OCI-LY3 (cell line): ENCODE data around the gene SLC10A1.

Experiments
- H2AFZ ChIP-seq: fragments of 200-600, 300-600 bp; shearing (Covaris generic); 2 replicates; pipeline ENCODE4 v1.6.0; 2014; ENCODE audit warnings: antibody characterized with exemption, low read depth, low read length
- H3K27ac ChIP-seq: fragments of 200-600, 300-600 bp; sonication (generic); 2 replicates; pipeline ENCODE4 v1.5.1; 2014; ENCODE audit warnings: mild to moderate bottlenecking, low read length, moderate library complexity, mixed read lengths
- H3K27me3 ChIP-seq: fragments of 200-600, 300-600 bp; sonication (generic); 2 replicates; pipeline ENCODE4 v1.6.1; 2014; ENCODE audit warnings: low read depth, low read length, mixed read lengths
- H3K36me3 ChIP-seq: fragments of 200-600, 300-600 bp; sonication (generic); replicated peaks from 2 replicates; pipeline ENCODE3; 2014; ENCODE audit warnings: low read depth, low read length, mixed read lengths
- H3K4me1 ChIP-seq: fragments of 300-600, 200-600 bp; sonication (generic); 2 replicates; pipeline ENCODE4 v1.6.1; 2014; ENCODE audit warnings: low read length, mixed read lengths
- H3K4me2 ChIP-seq: fragments of 200-600, 300-600 bp; sonication (generic); 2 replicates; pipeline ENCODE4 v1.6.1; 2014; ENCODE audit warnings: low read length, mixed read lengths
- H3K4me3 ChIP-seq: fragments of 300-600, 200-600 bp; sonication (generic); 2 replicates; pipeline ENCODE4 v1.5.1; 2014; ENCODE audit warnings: antibody characterized with exemption, mild to moderate bottlenecking, low read length, moderate library complexity
- H3K79me2 ChIP-seq: fragments of 300-600, 200-600 bp; shearing (Covaris generic); 2 replicates; pipeline ENCODE4 v1.6.1; 2014; ENCODE audit warnings: mild to moderate bottlenecking, low read length, mixed read lengths
- H3K9ac ChIP-seq: fragments of 300-600, 200-600 bp; shearing (Covaris generic); 2 replicates; pipeline ENCODE4 v1.6.0; 2014; ENCODE audit warnings: mild to moderate bottlenecking, low read length, moderate library complexity
- H3K9me3 ChIP-seq: fragments of 200-600, 300-600 bp; shearing (Covaris generic); 2 replicates; pipeline ENCODE4 v1.6.1; 2014; ENCODE audit warnings: low read length, mixed read lengths; ENCODE audit not compliant: insufficient read depth
- H4K20me1 ChIP-seq: fragments of 200-600, 300-600 bp; sonication (generic); 2 replicates; pipeline ENCODE4 v1.6.1; 2016; ENCODE audit warnings: low read length, mixed read lengths; ENCODE audit not compliant: insufficient read depth
- EZH2phosphoT487 ChIP-seq: fragments of 200-600 bp; shearing (Covaris generic); IDR thresholded peaks from 2 replicates; pipeline ENCODE4 v1.6.1; 2018; ENCODE audit warnings: antibody characterized with exemption, mixed run types, low read depth
- TF ChIP-seq, protein P1 (sequence below): fragments of 200-600, 300-600 bp; sonication (generic); IDR thresholded peaks from 2 replicates; pipeline ENCODE4 v1.5.1; 2014; ENCODE audit warnings: antibody characterized with exemption, low read length, low read depth

Gene SLC10A1

DNA sequence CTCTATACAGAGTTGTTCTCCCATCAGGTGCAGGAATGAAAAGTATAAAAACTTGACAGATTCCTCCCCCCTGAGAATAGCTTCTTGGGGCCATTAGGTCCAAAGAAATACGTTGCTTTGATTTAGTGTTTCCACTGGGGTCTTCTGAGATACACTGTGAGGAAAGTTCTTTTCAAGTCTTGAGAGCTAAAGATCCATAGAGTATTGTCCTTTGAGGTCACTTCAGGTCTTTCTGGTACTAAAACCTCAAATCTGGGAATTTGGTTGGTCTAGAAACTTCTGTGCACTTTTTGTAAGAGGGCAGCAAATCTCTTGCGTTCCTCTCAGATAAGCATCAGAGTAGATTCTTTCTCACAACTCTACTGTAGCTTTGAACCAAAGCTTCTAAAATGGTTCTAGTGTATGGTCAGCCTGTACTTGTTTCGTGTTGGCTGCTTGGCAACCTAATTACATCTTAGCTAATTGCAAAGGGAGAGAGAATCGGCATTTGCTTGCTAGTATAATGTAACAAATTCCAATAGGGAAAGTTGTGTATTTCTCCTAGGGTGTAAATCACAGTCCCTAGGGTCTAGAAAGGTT lies 20.1 kb downstream of the SLC10A1 start:
- 0 out of 2 replicates have a peak, but pooled peaks cover 2% of the 10 kb centered on the region for H3K4me1 ChIP-seq
- H3K4me3 ChIP-seq: no peak overlapping the region
- H3K9me3 ChIP-seq: no peaks in the 10 kb centered on the region
- H3K27ac ChIP-seq: no peak overlapping the region
- TF ChIP-seq, protein P1, sequence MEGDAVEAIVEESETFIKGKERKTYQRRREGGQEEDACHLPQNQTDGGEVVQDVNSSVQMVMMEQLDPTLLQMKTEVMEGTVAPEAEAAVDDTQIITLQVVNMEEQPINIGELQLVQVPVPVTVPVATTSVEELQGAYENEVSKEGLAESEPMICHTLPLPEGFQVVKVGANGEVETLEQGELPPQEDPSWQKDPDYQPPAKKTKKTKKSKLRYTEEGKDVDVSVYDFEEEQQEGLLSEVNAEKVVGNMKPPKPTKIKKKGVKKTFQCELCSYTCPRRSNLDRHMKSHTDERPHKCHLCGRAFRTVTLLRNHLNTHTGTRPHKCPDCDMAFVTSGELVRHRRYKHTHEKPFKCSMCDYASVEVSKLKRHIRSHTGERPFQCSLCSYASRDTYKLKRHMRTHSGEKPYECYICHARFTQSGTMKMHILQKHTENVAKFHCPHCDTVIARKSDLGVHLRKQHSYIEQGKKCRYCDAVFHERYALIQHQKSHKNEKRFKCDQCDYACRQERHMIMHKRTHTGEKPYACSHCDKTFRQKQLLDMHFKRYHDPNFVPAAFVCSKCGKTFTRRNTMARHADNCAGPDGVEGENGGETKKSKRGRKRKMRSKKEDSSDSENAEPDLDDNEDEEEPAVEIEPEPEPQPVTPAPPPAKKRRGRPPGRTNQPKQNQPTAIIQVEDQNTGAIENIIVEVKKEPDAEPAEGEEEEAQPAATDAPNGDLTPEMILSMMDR: no peak
- no peak for TF ChIP-seq EZH2phosphoT487
- H2AFZ ChIP-seq: no peak overlapping the region
- H3K4me2 ChIP-seq: no peak overlapping the region
- H3K79me2 ChIP-seq: peaks cover 10% of the 10 kb centered on the region
- H3K27me3 ChIP-seq: no peaks in the 10 kb centered on the region
- H3K36me3 ChIP-seq: peaks cover 73% of the 10 kb centered on the region
- H3K9ac ChIP-seq: no peak overlapping the region
- peaks cover 19% of the 10 kb centered on the region for H4K20me1 ChIP-seq

DNA sequence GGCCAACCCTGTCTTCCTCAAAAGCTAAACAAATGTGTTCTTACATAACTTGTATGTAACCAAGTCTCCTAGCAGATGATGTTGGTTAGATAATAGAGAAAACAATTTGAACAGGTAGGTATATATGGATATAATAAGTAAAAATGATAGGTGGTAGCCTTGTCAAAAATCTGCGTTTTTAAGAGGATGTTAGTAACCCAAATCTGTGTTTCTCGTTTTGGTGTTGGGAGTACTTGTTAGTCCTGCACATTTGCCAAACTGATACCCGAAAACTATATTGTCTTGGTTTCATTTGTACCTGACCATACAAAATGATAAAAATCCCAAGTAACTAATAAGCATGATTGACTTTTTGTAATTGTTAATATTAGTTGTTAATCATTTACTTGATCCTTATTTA lies 22.0 kb downstream of the SLC10A1 start:
- Histone ChIP-seq H3K9ac (no peak overlapping the region), H3K4me1 (no peaks in the 10 kb centered on the region), H3K27ac (no peak overlapping the region), H3K79me2 (peaks cover 19% of the 10 kb centered on the region), H3K9me3 (no peaks in the 10 kb centered on the region), H2AFZ (no peak overlapping the region), H3K27me3 (no peaks in the 10 kb centered on the region), H4K20me1 (peaks cover 19% of the 10 kb centered on the region), H3K4me3 (no peak overlapping the region), H3K36me3 (peaks cover 82% of the 10 kb centered on the region), H3K4me2 (no peak overlapping the region)
- TF ChIP-seq EZH2phosphoT487: no peak
- TF ChIP-seq, protein P1: no peak

DNA sequence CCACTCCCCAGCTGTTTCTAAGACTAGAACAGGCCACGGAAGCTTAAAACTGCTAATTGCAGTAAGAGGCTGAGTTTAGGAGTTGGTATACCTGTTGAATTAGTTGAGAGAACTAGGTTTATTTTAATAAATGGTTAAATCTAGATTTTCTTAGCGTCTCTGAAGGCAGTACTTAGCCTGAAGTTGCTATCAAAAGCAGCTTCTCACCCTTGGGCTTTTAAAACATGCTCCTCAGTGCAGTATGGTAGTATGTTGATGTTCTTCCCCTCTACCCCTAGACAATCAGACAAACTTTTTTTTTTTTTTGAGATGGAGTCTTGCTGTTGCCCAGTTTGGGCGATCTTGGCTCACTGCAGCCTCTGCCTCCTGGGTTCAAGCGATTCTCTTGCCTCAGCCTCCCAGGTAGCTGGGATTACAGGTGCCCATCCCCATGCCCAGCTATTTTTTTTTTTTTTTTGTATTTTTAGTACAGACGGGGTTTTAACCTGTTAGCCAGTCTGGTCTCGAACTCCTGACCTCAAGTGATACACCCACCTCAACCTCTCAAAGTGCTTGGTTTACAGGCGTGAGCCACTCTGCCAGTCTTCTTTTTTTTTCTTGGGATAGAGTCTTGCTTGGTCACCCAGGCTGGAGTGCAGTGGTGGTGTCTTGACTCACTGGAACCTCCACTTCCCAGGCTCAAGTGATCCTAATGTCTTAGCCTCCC lies 23.3 kb downstream of the SLC10A1 start:
- Histone ChIP-seq H3K79me2 (peaks cover 31% of the 10 kb centered on the region), H3K4me1 (peaks cover 3% of the 10 kb centered on the region), H3K27ac (no peak overlapping the region), H3K4me3 (no peak overlapping the region), H4K20me1 (peaks cover 22% of the 10 kb centered on the region), H3K27me3 (no peaks in the 10 kb centered on the region), H3K4me2 (no peak overlapping the region), H3K9ac (no peak overlapping the region), H3K36me3 (peaks cover 88% of the 10 kb centered on the region), H2AFZ (no peak overlapping the region), H3K9me3 (no peaks in the 10 kb centered on the region)
- no peak for TF ChIP-seq EZH2phosphoT487
- TF ChIP-seq, protein P1: no peak

DNA sequence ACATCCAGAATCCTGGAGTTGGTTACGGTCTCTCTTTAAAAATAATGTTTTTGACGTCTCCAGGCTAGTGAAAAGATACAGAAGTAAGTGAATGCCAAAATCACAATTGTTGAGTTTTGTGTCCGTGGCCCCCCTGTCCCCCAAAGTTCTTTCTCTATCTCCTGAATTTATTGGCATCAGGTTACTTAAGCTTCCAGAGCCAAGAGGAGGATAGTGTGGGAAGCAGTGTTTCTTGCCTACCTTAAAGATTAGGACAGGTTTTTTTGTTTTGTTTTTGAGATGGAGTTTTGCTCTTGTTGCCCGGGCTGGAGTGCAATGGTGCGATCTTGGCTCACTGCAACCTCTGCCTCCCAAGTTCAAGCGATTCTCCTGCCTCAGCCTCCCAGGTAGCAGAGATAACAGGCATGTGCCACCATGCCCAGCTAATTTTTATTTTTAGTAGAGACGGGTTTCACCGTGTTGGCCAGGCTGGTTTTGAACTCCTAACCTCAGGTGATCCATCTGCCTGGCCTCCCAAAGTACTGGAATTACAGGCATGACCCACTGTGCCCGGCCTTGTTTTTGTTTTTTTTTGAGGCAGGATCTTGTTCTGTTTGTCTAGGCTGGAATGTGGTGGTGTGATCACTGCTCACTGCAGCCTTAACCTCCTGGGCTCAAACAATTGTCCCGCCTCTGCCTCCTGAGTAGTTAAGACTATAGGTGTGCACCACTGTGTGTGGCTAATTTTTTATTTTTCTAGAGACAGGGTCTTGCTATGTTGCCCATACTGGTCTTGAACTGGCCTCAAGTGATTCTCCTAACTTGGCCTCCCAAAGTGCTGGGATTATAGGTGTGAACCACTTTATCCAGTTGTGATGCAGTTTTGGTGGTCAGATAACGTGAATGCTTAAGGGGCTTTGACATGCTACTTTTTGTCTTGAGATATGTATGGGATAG lies 24.7 kb downstream of the SLC10A1 start:
- TF ChIP-seq, protein P1: no peak
- no peak for TF ChIP-seq EZH2phosphoT487
- H4K20me1 ChIP-seq: peaks cover 27% of the 10 kb centered on the region

More for the DNA sequence above, 24.7 kb downstream of the SLC10A1 start:
- Histone ChIP-seq H2AFZ (no peak overlapping the region), H3K9me3 (no peaks in the 10 kb centered on the region), H3K4me3 (no peak overlapping the region), H3K27ac (no peak overlapping the region), H3K27me3 (no peaks in the 10 kb centered on the region), H3K36me3 (peaks cover 86% of the 10 kb centered on the region), H3K4me2 (no peak overlapping the region), H3K9ac (no peak overlapping the region), H3K4me1 (peaks cover 10% of the 10 kb centered on the region), H3K79me2 (peaks cover 45% of the 10 kb centered on the region)
